GM18505 (cell line): Measurements from ENCODE around the gene SERPINB12.

Source experiments
- ATAC-seq: cut with Tn5 transposase; IDR thresholded peaks from one replicate; pipeline ENCODE4 v1.9.1; 2021; ENCODE audit not compliant: unreplicated experiment
- POLR2A ChIP-seq: IDR thresholded peaks from 4 replicates; pipeline ENCODE4 v1.6.1; 2011; ENCODE audit warnings: borderline replicate concordance; ENCODE audit not compliant: insufficient read depth, insufficient read length; ENCODE audit errors: extremely low read depth

Gene SERPINB12

DNA sequence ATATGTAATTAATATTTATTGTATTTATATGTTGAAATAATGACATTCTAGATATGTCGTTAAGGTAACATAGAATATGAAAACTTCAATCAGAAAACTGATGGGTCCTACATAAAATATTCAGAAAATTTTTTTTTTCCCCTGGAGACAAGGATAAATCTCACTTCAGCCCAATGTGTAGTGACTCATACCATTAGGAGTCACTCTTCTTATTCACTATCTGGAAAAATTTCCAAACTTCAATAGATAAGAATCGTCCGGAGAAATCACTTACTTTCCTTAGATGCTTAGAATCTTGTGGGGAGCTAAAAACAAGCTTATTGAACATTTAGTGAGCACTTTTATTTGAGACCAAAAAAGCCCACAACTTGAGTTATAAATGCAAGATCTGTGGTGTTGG, 49.6 kb downstream of the SERPINB12 start:
- ATAC-seq = no peak
- TF ChIP-seq POLR2A = no peak

DNA sequence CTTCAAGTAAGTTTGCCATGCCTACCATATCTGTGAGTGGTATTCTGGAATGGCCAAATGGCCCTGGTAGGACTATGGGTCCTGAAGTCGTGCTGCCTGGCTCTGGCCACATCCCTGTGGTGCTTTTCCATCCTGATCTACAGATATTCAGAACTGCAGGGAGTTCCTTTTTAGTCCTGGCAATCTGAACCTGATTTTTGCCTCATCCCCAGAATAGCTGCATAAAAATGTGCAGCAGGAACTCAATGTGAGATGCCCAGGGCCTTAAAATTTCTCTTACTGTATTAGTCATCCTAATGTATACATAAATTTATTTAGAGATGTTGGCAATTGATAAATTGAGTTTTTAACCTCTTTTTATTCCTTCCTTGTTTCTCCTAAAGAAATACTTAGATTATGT, 50.3 kb downstream of the SERPINB12 start:
- TF ChIP-seq POLR2A = no peak

DNA sequence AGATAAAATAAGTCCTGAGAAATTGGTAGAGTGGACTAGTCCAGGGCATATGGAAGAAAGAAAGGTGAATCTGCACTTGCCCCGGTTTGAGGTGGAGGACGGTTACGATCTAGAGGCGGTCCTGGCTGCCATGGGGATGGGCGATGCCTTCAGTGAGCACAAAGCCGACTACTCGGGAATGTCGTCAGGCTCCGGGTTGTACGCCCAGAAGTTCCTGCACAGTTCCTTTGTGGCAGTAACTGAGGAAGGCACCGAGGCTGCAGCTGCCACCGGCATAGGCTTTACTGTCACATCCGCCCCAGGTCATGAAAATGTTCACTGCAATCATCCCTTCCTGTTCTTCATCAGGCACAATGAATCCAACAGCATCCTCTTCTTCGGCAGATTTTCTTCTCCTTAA, 54.8 kb downstream of the SERPINB12 start:
- no peak for ATAC-seq
- TF ChIP-seq POLR2A = no peak

More for the DNA sequence above, 50.3 kb downstream of the SERPINB12 start:
- no peak for ATAC-seq

DNA sequence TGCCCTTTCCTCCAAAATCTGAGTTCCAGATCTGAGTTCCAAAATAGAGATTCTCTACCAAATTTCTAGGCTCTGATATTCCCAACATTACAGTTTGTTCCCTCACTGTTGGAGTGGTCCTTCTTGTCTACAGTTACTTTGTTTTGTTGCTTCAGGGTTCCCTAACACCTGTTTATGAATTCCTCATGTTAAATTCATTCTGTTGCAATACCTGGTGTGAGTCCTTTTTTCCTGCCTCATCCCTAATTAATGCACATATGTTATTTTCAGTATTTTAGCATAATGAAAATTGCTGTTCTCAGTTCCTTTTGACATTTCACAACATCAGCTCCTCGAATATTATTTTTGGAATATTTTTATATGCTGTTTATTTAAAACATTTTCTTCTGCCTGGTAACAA, 61.2 kb downstream of the SERPINB12 start:
- TF ChIP-seq POLR2A = no peak
- ATAC-seq = no peak

DNA sequence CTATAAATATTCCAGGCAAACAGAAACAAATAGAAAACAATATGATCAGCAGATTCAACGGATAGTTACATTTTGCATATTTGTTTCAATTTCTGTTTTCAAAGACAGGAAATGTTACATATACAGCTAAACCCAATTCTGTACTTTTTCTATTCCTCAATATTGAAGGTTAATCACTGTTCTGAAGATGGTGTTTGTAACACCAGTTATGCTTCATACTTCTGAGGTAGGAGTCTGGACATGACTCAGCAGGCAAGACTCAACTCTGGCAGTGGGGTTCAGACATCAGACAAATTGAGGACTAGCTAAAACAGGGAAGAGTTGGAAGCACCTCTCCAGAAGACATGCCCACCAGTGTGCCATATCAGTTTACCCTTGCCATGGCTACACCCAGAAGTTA, 61.6 kb downstream of the SERPINB12 start:
- ATAC-seq = peak; percentile 94

DNA sequence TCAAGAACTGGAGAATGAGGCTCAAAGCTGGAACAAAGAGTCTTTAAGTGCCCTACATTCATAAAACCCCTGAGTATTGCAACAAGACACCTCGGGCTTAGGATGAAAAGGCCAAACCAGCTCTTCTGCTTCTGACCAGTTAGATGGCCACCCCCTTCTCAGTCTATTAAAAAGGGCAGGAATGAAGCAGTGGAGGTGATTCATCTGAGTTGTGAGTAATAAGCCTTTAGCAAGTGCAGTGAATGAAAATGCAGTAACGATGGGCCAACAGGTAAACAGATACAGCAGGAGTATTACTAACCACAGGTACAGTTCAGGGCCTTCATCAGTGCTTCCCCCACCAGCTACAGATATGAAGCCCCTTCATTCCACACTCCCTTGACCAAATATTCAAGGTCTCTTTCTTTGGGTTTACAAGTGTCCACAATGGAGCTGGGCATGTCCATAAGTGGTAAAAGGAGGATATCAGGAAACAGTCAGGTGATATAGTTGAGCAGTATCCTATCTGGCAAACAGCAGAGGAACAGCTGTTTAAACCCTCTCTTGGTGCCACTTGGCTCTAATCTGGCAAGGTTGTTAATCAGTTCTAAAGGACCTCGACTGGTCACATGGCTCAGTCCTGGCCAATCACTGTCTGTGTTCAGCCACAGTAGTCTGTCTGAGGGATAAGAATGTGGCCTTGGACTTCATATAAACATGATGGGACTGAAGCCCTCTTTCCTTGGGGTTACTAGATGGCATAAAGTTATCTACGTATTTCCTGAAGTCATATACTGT, 62.8 kb downstream of the SERPINB12 start:
- no peak for ATAC-seq
- TF ChIP-seq POLR2A = no peak

More for the DNA sequence above, 61.6 kb downstream of the SERPINB12 start:
- TF ChIP-seq POLR2A = no peak

DNA sequence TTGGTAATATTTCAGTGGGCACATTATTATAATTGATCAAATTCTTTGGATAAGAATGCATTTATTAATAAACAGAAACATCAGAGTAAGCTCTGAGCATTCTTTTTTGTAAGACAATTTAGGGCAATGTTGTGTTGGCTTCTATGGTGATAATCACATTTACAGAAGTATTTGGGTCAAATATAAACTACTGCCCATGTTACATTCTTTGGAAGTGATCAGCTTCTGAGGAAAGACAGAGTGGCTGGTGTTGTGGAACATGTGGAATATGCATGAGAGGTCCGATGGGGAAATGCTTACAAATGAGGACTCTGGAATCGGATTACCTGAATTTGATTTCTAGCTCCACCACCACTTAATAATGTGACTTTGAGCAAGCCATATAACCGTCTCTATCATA, 64.4 kb downstream of the SERPINB12 start:
- ATAC-seq = no peak
- no peak for TF ChIP-seq POLR2A

DNA sequence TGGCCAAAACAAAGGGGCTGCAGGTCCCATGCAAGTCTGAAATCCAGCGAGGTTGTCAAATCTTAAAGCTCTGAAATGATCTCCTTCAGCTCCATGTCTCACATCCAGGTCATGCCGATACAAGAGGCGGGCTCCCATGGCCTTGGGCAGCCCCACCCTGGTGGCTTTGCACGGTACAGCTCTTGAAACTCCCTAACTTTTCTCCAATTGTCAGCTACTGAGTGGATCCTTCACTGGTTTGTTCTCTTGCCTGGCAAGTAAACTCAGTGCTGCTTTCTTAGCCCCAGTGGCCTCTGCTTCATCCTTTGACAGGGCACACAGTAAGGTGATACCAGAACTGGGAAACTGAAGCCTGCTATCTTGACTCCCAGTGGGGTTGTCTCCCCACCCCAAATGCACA, 71.3 kb downstream of the SERPINB12 start:
- TF ChIP-seq POLR2A = no peak
- no peak for ATAC-seq

DNA sequence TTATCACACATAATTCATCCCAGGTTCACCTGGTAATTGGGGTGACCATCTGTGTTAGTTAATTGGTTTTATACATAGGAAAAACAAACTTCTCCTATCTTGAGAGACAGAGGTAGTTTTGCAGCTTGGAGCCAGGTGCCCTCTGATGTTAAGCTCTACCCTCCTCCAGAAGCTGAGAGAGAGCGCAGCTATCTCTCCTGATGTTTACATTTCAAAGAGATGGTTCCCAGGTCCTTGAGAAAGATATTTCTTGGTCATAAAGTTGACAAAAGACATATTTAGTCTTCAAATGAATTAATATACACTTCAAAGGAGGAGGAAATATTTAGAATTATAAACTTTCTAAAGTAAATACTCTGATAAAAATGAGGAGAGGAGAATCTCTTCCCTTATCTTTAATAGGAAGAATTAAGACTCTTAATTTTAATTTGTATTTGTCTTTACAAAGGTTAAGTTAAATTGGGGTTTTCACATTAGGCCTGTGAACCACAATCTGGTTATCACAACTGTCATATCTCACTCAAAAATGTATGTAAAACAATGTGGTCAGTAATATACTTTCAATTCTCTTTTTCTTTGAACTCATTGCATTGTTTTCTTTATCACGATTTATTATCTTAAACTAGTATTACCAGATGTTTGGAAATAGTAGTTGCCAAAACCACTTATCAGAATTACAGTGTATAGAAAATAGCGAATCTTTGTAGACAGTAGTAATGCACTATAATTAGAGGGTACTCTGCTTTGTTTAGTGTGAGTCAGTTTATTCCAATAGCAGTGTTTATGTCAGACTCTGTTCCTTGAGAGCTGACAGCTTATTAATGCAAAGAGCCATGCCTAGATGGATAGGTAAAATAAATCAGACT, 75.1 kb downstream of the SERPINB12 start:
- TF ChIP-seq POLR2A = no peak
- peak; percentile 87 for ATAC-seq

DNA sequence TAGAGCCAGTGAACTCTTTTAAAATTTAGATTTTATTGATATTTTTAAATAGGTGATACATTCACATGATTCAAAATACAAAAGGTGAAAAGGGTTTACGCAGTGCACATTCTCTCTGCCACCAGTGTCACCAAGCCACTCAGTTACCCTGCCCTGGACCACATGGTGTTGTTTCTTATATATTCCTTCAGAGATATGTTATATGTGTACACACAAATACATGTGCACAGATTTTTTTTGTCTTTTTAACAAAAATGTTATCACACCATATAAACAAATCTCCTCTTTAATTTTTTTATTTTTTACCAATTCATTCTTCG, 75.7 kb downstream of the SERPINB12 start:
- ATAC-seq = no peak
- no peak for TF ChIP-seq POLR2A
